GM18870 (cell line): ENCODE results near the gene NVL.

ENCODE experiments used
- ATAC-seq: cut with Tn5 transposase; IDR thresholded peaks from one replicate; pipeline ENCODE4 v1.9.1; 2021; ENCODE audit warnings: moderate library complexity; ENCODE audit not compliant: unreplicated experiment

The NVL gene

DNA sequence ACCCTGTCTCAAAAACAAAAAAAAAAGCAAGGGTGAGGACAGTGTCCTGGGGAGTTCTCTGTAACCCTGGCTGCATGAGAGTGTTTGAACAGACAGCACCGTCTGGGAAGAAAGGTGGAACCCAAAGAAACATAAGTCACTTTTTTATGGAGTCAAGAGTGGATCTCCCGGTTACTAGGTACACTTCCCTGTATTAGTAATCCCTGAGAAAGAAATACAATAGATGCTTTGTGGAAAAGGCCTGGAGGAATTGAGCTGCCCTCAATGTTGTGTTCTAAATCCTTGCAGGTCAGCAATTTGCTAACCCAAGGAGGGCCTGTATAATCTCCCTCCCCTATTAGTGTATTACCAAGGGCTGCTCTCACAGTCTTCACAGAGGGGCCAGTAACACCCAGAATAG, 130.3 kb downstream of the NVL start:
- ATAC-seq = no peak

- ATAC-seq = no peak
These were observed 131.4 kb downstream of the NVL start for GRCh38 chr1:224198572-224198971.

- no peak for ATAC-seq
These were observed 133.0 kb downstream of the NVL start for GRCh38 chr1:224196813-224197600.

- no peak for ATAC-seq
These were observed 136.5 kb downstream of the NVL start for GRCh38 chr1:224193319-224193966.

DNA sequence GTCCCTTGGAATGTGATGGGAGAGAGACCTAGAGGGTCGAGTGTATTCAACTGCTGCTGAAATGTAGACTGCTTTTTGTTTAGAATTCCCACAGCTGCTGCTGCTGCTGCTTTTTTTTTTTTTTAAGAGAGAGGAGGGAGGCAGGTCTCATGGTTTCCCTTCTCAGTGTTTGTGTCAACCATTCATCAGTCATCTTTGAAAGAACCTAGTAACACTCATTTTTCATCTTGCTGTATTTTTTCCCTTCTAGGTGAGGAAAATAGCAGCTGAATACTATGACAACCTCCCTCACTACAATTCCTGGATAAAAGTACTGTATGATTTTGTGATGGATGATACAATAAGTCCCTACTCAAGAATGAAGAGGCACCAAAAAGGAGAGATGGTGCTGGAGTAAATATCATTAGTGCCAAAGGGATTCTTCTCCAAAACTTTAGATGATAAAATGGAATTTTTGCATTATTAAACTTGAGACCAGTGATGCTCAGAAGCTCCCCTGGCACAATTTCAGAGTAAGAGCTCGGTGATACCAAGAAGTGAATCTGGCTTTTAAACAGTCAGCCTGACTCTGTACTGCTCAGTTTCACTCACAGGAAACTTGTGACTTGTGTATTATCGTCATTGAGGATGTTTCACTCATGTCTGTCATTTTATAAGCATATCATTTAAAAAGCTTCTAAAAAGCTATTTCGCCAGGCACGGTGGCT, 137.7 kb downstream of the NVL start:
- ATAC-seq = no peak

DNA sequence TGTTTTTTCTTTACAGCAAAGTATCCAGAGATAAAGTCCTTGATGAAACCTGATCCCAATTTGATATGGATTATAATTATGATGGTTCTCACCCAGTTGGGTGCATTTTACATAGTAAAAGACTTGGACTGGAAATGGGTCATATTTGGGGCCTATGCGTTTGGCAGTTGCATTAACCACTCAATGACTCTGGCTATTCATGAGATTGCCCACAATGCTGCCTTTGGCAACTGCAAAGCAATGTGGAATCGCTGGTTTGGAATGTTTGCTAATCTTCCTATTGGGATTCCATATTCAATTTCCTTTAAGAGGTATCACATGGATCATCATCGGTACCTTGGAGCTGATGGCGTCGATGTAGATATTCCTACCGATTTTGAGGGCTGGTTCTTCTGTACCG, 140.4 kb downstream of the NVL start:
- no peak for ATAC-seq

GRCh38 chr1:224188286-224188685, 141.7 kb downstream of the NVL start:
- no peak for ATAC-seq

DNA sequence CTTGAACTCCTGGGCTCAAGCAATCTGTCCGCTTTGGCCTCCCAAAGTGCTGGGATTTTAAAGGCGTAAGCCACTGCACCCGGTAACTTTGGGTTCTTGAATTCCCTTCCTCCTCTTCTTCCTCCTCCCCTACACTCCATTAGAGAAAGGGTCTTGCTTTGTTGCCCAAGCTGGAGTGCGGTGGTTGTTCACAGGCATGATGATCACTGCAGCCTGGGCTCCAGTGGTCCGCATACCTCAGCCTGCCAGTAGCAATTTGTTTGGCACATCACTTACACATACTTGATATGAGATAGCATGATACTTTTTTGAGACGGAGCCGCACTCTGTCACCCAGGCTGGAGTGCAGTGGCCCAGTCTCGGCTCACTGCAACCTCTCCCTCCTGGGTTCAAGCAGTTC, 144.8 kb downstream of the NVL start:
- no peak for ATAC-seq

GRCh38 chr1:224183591-224184312, 146.2 kb downstream of the NVL start:
- peak; percentile 36 for ATAC-seq

- ATAC-seq = peak; percentile 46
These were observed 146.9 kb downstream of the NVL start, which contains the start of gene DEGS1 for GRCh38 chr1:224182866-224183590. DEGS1 (plus strand) TSS chr1:224183240; CDS start chr1:224183337, 97 bp downstream.

DNA sequence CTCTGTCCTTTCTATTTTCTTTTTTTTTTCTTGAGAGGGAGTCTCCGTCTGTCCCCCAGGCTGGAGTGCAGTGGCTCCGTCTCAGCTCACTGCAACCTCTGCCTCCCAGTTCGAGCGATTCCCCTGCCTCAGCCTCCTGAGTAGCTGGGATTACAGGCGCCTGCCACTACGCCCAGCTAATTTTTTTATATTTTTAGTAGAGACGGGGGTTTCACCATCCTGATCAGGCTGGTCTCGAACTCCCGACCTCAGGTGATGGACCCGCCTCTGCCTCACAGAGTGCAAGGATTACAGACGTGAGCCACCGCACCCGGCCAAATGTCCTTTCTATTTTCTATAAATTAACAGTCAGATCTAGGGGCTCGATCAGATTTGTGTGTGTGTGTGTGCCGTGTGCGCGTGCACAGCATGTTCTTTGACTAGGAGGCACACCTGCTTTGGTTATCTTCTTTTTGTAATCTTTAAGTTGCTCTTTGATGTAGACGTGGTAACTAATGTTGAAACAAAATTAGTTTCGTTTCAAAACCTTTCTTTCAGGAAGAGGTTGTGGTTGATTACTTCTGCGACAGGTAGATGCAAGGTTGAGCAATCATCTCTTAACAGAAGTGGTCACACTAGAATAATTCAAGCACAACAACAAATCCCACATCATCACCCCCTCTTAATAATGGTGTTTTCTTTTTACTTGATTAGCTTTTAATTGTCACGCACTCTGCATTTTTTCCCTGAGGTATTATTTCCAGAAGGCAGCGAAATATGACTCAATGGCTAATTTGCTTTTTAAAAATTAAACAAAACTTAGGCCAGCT, 147.7 kb downstream of the NVL start:
- ATAC-seq = peak; percentile 49

GRCh38 chr1:224181453-224181810, 148.5 kb downstream of the NVL start:
- no peak for ATAC-seq

DNA sequence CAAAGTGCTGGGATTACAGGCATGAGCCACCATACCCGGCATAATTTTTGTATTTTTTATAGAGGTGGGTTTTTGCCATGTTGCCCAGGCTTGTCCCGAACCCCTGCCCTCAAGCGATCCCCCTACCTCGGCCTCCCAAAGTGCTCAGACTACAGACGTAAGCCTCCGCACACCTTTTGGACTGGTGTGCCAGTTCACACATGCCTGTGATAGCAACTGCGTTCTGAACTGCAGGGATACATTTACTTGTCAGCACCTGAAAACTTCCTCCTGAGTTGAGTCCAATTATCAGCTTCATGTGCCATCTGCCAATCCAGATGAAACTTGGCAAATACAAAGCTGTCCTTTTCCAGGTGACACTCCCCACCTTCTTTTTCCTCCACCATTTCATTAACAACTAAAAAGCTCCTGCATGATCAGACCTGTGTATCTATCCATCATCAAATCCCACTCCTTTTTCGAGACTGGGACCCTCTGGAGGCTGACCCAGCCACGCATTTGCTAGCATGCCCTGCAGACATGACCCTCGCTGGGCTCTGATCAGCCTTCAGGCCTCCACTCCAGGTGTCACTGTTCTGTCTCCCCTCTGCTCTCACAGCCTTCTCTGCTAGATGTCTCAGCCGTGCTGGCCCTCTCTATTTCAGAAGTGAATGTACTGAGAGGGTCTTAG, 149.1 kb downstream of the NVL start:
- ATAC-seq = no peak

- ATAC-seq = no peak
These were observed 151.1 kb downstream of the NVL start for GRCh38 chr1:224178894-224179293.

DNA sequence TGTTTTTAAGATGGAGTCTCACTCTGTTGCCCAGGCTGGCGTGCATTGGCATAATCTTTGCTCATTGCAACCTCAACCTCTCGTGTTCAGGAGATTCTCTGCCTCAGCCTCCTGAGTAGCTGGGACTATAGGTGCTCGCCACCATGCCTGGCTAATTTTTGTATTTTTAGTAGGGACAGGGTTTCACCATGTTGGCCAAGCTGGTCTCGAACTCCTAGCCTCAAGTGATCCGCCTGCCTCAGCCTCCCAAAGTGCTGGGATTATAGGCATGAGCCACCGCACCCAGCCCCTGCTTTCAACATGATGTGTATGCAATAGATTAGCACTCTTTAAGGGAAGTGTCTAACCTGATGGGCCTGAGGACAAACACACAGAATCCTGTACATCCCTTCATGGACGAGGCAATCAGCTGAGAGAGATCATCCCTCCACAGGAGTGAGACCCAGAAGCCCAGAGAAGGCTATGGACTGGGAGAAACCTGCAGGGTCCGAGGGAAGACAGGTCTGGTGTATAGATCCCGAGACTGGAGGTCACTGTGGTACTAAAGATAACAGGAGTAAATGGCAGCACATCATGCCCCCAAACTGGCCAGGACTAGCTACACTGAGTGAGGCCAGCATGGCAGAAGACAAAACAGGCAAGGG, 152.5 kb downstream of the NVL start:
- ATAC-seq = no peak
